ENCODE data around the gene KLC1.
"Not testable (repeated sequence)": the region's sequence is repeated elsewhere in the genome, so short reads cannot be mapped to it uniquely, and the experiment has no call there.

KLC1 gene

GRCh38 chr14:103688906-103689902, 60.2 kb downstream of the KLC1 start:
- no peak for DNase-seq (ENCODE audit: low spot score)
- FAIRE-seq: no peak

- DNase-seq (ENCODE audit: low spot score) (no peak), FAIRE-seq (no peak)
Measured at GRCh38 chr14:103690332-103690731, 61.3 kb downstream of the KLC1 start.

- not testable (repeated sequence) for FAIRE-seq; DNase-seq (ENCODE audit: low spot score)
Measured at GRCh38 chr14:103691655-103692054, 62.6 kb downstream of the KLC1 start.

GRCh38 chr14:103692159-103692558, 63.1 kb downstream of the KLC1 start:
- no peak for DNase-seq (ENCODE audit: low spot score)
- FAIRE-seq: no peak

GRCh38 chr14:103692871-103693270, 63.9 kb downstream of the KLC1 start:
- DNase-seq (ENCODE audit: low spot score) (no peak), FAIRE-seq (no peak)

DNA sequence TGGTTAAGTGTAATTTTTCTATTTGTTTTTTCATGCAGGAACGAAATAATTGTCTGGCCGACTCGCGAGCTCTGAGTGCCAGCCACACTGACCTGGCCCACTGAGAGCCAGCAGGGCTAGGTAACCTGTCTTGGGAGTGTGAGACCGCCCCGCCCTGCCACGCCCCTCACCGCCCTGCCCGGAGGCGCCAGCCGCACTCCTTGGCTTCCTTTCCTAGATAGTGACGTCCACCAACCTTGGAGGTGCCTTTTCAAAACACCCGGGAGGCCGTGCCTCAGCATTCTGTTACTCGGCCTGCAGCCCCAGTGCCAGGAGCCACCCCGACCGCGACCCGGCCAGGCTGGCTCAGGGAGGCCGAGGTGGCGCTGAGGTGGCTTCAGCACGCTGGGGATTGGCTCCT, 64.5 kb downstream of the KLC1 start:
- FAIRE-seq: no peak
- DNase-seq (ENCODE audit: low spot score): no peak

DNA sequence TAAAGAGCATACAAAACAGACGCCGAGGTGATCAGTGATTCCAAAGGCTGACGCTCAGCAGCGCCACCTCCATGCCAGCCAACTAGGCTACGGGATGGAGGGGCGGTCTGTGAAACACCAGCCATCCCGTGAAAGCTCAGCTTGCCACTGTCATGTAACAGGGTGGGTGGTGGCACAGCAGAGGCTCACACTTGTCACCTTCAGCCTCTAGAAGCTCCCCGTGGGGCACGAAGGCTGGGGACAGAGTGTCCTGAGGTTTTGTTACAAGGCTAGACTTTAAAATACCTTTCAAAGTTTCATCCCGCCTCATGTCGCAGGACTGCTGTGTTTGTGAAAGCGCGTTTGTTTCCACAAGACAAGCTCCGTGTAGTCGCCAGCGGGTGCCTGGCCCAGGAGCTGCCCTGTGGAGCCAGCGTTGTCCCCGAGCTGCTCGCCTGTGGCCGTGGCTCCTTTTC, 65.6 kb downstream of the KLC1 start:
- FAIRE-seq: no peak
- DNase-seq (ENCODE audit: low spot score): no peak

DNA sequence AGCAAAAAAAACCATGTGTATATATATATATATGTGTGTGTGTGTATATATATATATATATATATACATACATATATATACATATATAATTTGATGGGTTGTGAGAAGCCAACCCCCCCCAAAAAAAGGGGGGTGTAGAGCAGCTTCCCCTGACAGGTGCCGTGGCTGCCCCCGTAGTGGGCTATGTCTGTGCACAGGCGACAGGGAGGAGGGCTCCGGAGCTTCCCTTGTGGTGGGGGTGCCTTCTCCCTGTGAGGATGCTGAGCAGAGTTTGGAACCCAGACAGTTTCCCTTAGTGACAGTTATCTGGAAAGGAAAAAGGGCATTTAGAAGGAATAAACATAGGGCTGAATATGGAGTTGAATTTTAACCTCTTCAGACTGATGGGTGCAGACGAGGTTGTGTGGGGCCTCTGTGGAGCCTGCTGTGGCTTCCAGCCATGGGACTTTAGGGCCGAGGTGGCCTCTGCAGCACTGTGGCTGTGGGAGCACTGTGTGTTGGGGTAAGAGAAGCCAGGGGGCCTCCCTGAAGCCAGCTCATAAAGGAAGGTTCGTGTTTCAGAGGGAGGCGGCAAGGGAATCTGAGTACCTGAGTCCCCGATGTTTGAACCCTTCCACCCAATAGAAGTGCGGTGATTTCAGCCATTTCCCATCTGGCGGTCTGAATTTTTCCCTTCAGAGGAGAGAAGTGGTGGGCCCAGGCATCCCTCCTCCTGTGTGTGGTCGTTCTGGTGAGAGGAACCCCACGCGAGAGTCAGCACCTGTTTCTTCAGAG, 66.5 kb downstream of the KLC1 start:
- FAIRE-seq (no peak), DNase-seq (ENCODE audit: low spot score) (no peak)

DNA sequence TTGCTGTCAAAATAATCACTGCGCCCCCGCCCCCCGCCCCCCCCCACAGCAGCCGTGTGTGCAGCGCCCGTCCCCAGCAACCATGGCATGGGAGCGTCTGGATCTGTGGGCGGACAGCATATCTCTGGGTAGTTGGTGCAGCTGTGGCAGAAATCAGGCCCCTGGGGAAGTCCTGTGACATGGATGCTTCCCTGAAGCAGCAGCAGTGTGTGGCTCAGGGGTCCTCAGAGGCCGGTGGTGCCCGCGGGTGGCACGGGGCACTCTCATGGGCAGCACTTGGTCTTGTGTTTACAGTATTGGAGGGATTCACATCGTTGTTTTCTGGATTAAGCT, 67.0 kb downstream of the KLC1 start:
- no peak for DNase-seq (ENCODE audit: low spot score)
- no peak for FAIRE-seq

DNA sequence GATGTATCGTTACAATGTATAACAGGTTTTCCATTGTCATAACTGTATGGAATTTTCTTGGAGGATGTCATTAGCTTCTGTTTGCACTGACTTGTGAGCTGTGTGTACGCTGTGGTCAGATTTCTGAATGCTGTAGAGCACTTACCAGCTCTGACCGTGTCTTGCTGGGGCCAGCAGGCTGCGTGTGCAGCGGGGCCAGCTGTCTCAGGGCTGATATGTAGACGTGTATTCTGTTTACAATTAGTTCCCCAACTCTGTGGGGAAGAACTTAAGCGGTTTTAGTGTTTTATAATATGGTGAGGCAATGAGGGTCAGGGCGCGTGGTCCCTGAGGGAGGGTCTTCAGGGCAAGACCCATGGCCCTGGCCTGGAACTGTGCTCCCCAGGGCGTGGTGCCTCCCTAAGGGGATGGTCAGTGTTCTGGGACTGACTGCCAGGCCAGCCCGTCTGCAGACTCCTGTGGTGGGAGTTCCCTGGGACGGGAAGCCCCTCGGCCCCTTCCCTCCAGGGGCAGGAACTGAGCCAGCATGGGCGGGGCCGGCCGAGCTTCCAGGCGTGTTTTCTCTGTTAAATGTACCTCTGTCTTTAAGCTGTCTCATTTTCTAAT, 67.6 kb downstream of the KLC1 start:
- FAIRE-seq: no peak

GRCh38 chr14:103697206-103697602, 68.2 kb downstream of the KLC1 start:
- no peak for DNase-seq (ENCODE audit: low spot score)
- FAIRE-seq: no peak

More for the DNA sequence above, 67.6 kb downstream of the KLC1 start:
- no peak for DNase-seq (ENCODE audit: low spot score)

- DNase-seq (ENCODE audit: low spot score) (no peak), FAIRE-seq (no peak)
Measured at GRCh38 chr14:103697603-103698379, 68.8 kb downstream of the KLC1 start.

- DNase-seq (ENCODE audit: low spot score) (no peak), FAIRE-seq (no peak)
Measured at GRCh38 chr14:103698380-103699260, 69.6 kb downstream of the KLC1 start.

- no peak for FAIRE-seq
- no peak for DNase-seq (ENCODE audit: low spot score)
Measured at GRCh38 chr14:103699261-103699661, 70.2 kb downstream of the KLC1 start.

GRCh38 chr14:103699901-103700752, 71.1 kb downstream of the KLC1 start:
- no peak for DNase-seq (ENCODE audit: low spot score)

DNA sequence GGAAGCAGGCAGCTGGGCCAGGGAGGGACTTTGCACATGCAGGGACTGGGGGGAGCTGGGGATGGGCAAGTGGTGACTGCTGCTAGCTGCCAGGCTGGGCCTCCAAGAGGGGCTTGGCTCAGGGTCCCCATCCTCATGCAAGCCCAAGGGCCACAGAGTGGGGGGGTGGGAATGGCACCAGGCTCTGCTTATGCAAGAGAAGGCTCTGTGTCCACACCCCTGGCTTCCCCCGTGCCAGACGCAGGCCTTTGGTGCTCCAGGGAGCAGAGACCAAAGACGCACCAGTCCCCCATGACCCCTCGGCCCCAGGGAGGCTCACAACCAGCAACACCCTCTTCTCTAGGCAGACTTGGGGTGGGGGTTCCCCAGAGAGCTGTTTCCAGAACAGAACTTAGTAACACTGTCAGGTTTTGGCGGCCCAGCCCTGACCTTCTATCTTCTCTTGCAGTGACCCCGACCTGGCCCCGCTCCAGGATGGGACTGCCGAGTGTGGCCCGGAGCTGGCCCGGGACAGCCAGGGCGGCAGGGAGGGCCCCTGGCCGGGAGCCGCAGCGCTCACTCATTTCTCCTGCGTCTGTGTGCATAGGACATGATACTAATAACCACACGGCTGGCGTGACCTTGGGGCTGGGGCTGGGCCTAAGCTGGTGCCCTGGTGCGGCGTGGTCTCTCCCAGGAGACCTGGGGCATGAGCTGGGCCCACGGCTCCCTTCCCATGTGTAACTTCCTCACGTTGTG, 71.9 kb downstream of the KLC1 start:
- no peak for FAIRE-seq

More at GRCh38 chr14:103699901-103700752, 71.1 kb downstream of the KLC1 start:
- no peak for FAIRE-seq

GRCh38 chr14:103702095-103702494, 73.1 kb downstream of the KLC1 start:
- FAIRE-seq (no peak), DNase-seq (ENCODE audit: low spot score) (no peak)

More for the DNA sequence above, 71.9 kb downstream of the KLC1 start:
- DNase-seq (ENCODE audit: low spot score): no peak

All from urothelium cell line (cell line).